ENCODE results near the gene CAMKK1.

Gene CAMKK1

DNA sequence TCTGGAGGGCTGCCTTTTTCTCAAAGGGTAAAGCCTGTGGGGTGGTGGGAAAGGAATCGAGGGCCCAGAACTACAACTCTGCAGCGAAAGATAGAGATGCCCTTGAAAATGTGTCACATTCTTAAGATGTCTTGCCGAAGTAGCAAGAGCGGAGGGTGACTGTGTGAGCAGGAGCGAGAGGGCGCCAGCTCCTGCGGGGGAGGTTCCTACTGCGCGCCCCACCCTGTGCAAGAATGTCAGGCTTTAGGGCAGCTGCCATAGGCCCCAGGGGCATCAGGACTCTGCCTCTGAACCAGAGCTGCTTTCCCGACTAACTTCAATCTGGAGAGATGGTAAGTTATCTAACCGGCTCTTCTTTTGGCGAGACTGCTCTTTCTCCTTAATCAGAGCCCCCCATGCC lies 80.1 kb downstream of the CAMKK1 start:
- 95% methylated on average over 12 of the region's 12 CpGs for WGBS
- H3K36me3 ChIP-seq (ENCODE audit: control insufficient read depth in 1 of 2, insufficient read depth in 2 of 2, low read depth in 1 of 2, low read length in 2 of 2) = peaks cover 41 to 86% of the 10 kb centered on the region in 2 experiments
- H4K91ac ChIP-seq (ENCODE audit: low read length) = no peak overlapping the region
- no peak for DNase-seq
- H2AK5ac ChIP-seq (ENCODE audit: low read length, severe bottlenecking) = no peak overlapping the region
- no peak overlapping the region for H3K4me2 ChIP-seq (ENCODE audit: low read length, poor library complexity, severe bottlenecking)
- H3K4ac ChIP-seq (ENCODE audit: low read depth in 1 of 2, low read length in 2 of 2) = no peak overlapping the region
- no peak overlapping the region for H3K14ac ChIP-seq (ENCODE audit: low read length in 2 of 2)
- no peak overlapping the region for H3K4me3 ChIP-seq (ENCODE audit: insufficient read depth in 1 of 2, low read depth in 1 of 2, low read length in 2 of 2)
- H2BK12ac ChIP-seq (ENCODE audit: low read length in 2 of 2) = no peak overlapping the region
- H2BK120ac ChIP-seq (ENCODE audit: low read depth, low read length) = no peak overlapping the region
- no peak overlapping the region for H2BK5ac ChIP-seq (ENCODE audit: low read depth, low read length, poor library complexity, severe bottlenecking)
- H3K79me1 ChIP-seq (replicated peaks; ENCODE audit: low read length, poor library complexity, severe bottlenecking) = peaks cover 17% of the 10 kb centered on the region
- no peak overlapping the region for H3K18ac ChIP-seq (ENCODE audit: low read depth in 1 of 2, low read length in 2 of 2)
- no peak overlapping the region for H2AFZ ChIP-seq (ENCODE audit: low read depth, low read length)
- no peak overlapping the region for H3K23ac ChIP-seq (ENCODE audit: low read length in 2 of 2)
- H3K9ac ChIP-seq (ENCODE audit: low read length) = no peak overlapping the region
- H2BK15ac ChIP-seq (ENCODE audit: low read depth, poor library complexity, severe bottlenecking) = no peak overlapping the region
- no peak overlapping the region for H4K8ac ChIP-seq (ENCODE audit: low read length)
- no peak overlapping the region for H3K27ac ChIP-seq (ENCODE audit: low read length, poor library complexity, severe bottlenecking)
- H3K27me3 ChIP-seq (ENCODE audit: control insufficient read depth in 1 of 2, insufficient read depth in 1 of 2, low read length in 2 of 2) = no peaks in the 10 kb centered on the region
- H3K9me3 ChIP-seq (ENCODE audit: control insufficient read depth, low read length) = no peaks in the 10 kb centered on the region
- peaks cover 8% of the 10 kb centered on the region for H3K4me1 ChIP-seq (ENCODE audit: control insufficient read depth, insufficient read depth, low read depth, low read length)

DNA sequence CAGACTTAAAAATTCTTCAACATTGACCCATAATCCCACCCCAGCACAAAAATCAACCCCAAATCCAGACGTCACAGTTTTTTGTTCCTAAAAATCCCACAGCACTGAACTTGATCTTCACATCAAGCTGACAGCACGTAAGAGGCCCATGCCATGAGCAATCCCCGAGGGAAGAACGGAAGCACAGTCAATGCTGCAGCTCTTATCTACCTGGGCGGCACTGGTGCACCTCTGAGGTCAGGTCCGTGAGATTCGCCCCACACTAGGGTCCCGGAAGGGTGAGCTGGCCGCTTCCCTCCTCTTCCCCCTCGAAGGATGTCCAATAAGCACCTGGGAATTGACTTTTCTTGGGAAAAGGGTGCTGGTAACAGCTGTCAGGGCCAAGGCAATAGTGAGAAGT lies 80.6 kb downstream of the CAMKK1 start:
- no peak overlapping the region for H2AFZ ChIP-seq (ENCODE audit: low read depth, low read length)
- H3K4me1 ChIP-seq (ENCODE audit: control insufficient read depth, insufficient read depth, low read depth, low read length) = peaks cover 8% of the 10 kb centered on the region
- H3K18ac ChIP-seq (ENCODE audit: low read depth in 1 of 2, low read length in 2 of 2) = no peak overlapping the region
- no peak overlapping the region for H3K14ac ChIP-seq (ENCODE audit: low read length in 2 of 2)
- 97% methylated on average over 10 of the region's 10 CpGs for WGBS
- no peak overlapping the region for H3K27ac ChIP-seq (ENCODE audit: low read length, poor library complexity, severe bottlenecking)
- H3K4ac ChIP-seq (ENCODE audit: low read depth in 1 of 2, low read length in 2 of 2) = no peak overlapping the region
- H3K4me2 ChIP-seq (ENCODE audit: low read length, poor library complexity, severe bottlenecking) = no peak overlapping the region
- DNase-seq = no peak
- H4K8ac ChIP-seq (ENCODE audit: low read length) = no peak overlapping the region
- no peaks in the 10 kb centered on the region for H3K9me3 ChIP-seq (ENCODE audit: control insufficient read depth, low read length)
- H2BK120ac ChIP-seq (ENCODE audit: low read depth, low read length) = no peak overlapping the region
- H3K23ac ChIP-seq (ENCODE audit: low read length in 2 of 2) = no peak overlapping the region
- H2BK12ac ChIP-seq (ENCODE audit: low read length in 2 of 2) = no peak overlapping the region
- no peak overlapping the region for H3K4me3 ChIP-seq (ENCODE audit: insufficient read depth in 1 of 2, low read depth in 1 of 2, low read length in 2 of 2)
- H2BK15ac ChIP-seq (ENCODE audit: low read depth, poor library complexity, severe bottlenecking) = no peak overlapping the region
- H3K36me3 ChIP-seq (ENCODE audit: control insufficient read depth in 1 of 2, insufficient read depth in 2 of 2, low read depth in 1 of 2, low read length in 2 of 2) = peaks cover 44 to 88% of the 10 kb centered on the region in 2 experiments
- no peak overlapping the region for H2AK5ac ChIP-seq (ENCODE audit: low read length, severe bottlenecking)
- no peak overlapping the region for H3K9ac ChIP-seq (ENCODE audit: low read length)
- H3K79me1 ChIP-seq (replicated peaks; ENCODE audit: low read length, poor library complexity, severe bottlenecking) = peaks cover 20% of the 10 kb centered on the region
- no peak overlapping the region for H2BK5ac ChIP-seq (ENCODE audit: low read depth, low read length, poor library complexity, severe bottlenecking)
- H3K27me3 ChIP-seq (ENCODE audit: control insufficient read depth in 1 of 2, insufficient read depth in 1 of 2, low read length in 2 of 2) = no peaks in the 10 kb centered on the region
- no peak overlapping the region for H4K91ac ChIP-seq (ENCODE audit: low read length)
